AG04449 (cell line): ENCODE measurements around the gene ZFAND3.

Source experiments
- CTCF ChIA-PET: fragments of 350-600 bp; formaldehyde crosslinking; extraction: SDS; loops from one replicate; lab custom pipeline; 2021; ENCODE audit warnings: antibody characterized with exemption; lab: Yijun Ruan, JAX
- POLR2A ChIA-PET: fragments of 400-600, 350-600 bp; formaldehyde crosslinking; extraction: SDS; loops from one replicate; lab custom pipeline; 2020; ENCODE audit warnings: antibody characterized with exemption, inconsistent platforms; lab: Yijun Ruan, JAX
- DNase-seq: peaks from one replicate; pipeline ENCODE4 v3.0.0-alpha.2; 2010; ENCODE audit warnings: low read depth, low spot score
- H3K4me3 ChIP-seq: 2 replicates; pipeline ENCODE4 v1.5.1; 2011; ENCODE audit warnings: low read depth, mild to moderate bottlenecking, control low read depth, low read length
- CTCF ChIP-seq: IDR thresholded peaks from one replicate; pipeline ENCODE4 v1.5.1; 2011; ENCODE audit warnings: mild to moderate bottlenecking, moderate library complexity, low read length, control low read depth, inconsistent platforms; ENCODE audit not compliant: insufficient read depth; ENCODE audit errors: missing control alignments

ZFAND3 gene

GRCh38 chr6:37819802-37820717, 533 bp downstream of the ZFAND3 start:
- POLR2A ChIA-PET = interaction anchor here (0.6 to 1.7 kb wide), 5 partner anchors 7 to 106 kb away, joined by 3 to 7 read pairs (median 3); no protein-coding TSS in a partner anchor
- CTCF ChIA-PET = interaction anchor here (1.0 to 1.9 kb wide), 4 partner anchors 11 to 213 kb away, joined by 3 to 4 read pairs (median 4); no protein-coding TSS in a partner anchor
- DNase-seq = no peak

GRCh38 chr6:37820718-37821079, 1.2 kb downstream of the ZFAND3 start:
- POLR2A ChIA-PET = interaction anchor here (0.6 kb wide), 1 partner anchor 74 kb away, joined by 3 read pairs; no protein-coding TSS in a partner anchor
- DNase-seq = no peak
- CTCF ChIA-PET = interaction anchor here (1.0 to 1.9 kb wide), 4 partner anchors 11 to 213 kb away, joined by 3 to 4 read pairs (median 4); no protein-coding TSS in a partner anchor
- no peak for TF ChIP-seq CTCF
- H3K4me3 ChIP-seq = peak overlapping the region; percentile 76

More at GRCh38 chr6:37819802-37820717, 533 bp downstream of the ZFAND3 start:
- no peak for TF ChIP-seq CTCF
- peak overlapping the region; percentile 76 for H3K4me3 ChIP-seq

- H3K4me3 ChIP-seq = peak overlapping the region; percentile 32
- no peak for TF ChIP-seq CTCF
- POLR2A ChIA-PET = no interaction called here
- CTCF ChIA-PET = interaction anchor here (1.1 to 1.9 kb wide), 2 partner anchors 40 to 60 kb away, joined by 3 to 4 read pairs; no protein-coding TSS in a partner anchor
- DNase-seq = no peak
Measured at GRCh38 chr6:37821446-37821845, 1.9 kb downstream of the ZFAND3 start.

GRCh38 chr6:37822851-37823682, 3.5 kb downstream of the ZFAND3 start:
- no peak for TF ChIP-seq CTCF
- no peak overlapping the region for H3K4me3 ChIP-seq
- DNase-seq = no peak
- CTCF ChIA-PET = no interaction called here
- POLR2A ChIA-PET = no interaction called here

GRCh38 chr6:37824170-37824569, 4.6 kb downstream of the ZFAND3 start:
- no peak for DNase-seq
- ChIA-PET POLR2A (no interaction called here), CTCF (interaction anchor here (0.9 kb wide), 1 partner anchor 23 kb away, joined by 4 read pairs; no protein-coding TSS in a partner anchor)
- TF ChIP-seq CTCF = no peak
- no peak overlapping the region for H3K4me3 ChIP-seq
